SK-N-SH treated with all-trans-retinoic acid at 6 μM for 48 hours (cell line): ENCODE measurements around the gene CETP.

Experiments used
- ATAC-seq: fragments of 200-7000 bp; cut with Tn5 transposase; 3 replicates; pipeline ENCODE4 v1.9.1; 2020; ENCODE audit warnings: mild to moderate bottlenecking, moderate library complexity
- ARNTL ChIP-seq: fragments of 450-650 bp; formaldehyde crosslinking; IDR thresholded peaks from 2 replicates; pipeline ENCODE4 v1.5.0; 2020; ENCODE audit warnings: low read depth, mild to moderate bottlenecking, moderate library complexity, borderline replicate concordance
- BACH2 ChIP-seq: fragments of 250-450 bp; sonication (Bioruptor Pico); IDR thresholded peaks from 2 replicates; pipeline ENCODE4 v1.9.0; 2021; ENCODE audit warnings: mild to moderate bottlenecking, borderline replicate concordance
- CSDC2 ChIP-seq: fragments of 250-450 bp; sonication (Bioruptor Pico); IDR thresholded peaks from 2 replicates; pipeline ENCODE4 v1.5.0; 2020; ENCODE audit warnings: mild to moderate bottlenecking, moderate library complexity
- ESRRG ChIP-seq: fragments of 250-450 bp; sonication (Bioruptor Pico); IDR thresholded peaks from 2 replicates; pipeline ENCODE4 v1.6.1; 2021; ENCODE audit warnings: mild to moderate bottlenecking
- GLIS3 ChIP-seq: fragments of 250-450 bp; sonication (Bioruptor Pico); IDR thresholded peaks from 2 replicates; pipeline ENCODE4 v1.5.0; 2020; ENCODE audit warnings: mild to moderate bottlenecking, moderate library complexity
- ISL1 ChIP-seq: fragments of 250-450 bp; sonication (Bioruptor Pico); IDR thresholded peaks from 2 replicates; pipeline ENCODE4 v2.1.2; 2022; ENCODE audit warnings: mild to moderate bottlenecking, moderate library complexity
- OSR1 ChIP-seq: fragments of 250-450 bp; sonication (Bioruptor Pico); IDR thresholded peaks from 2 replicates; pipeline ENCODE4 v1.8.0; 2022; ENCODE audit warnings: moderate library complexity, mild to moderate bottlenecking, inconsistent platforms
- RARB ChIP-seq: fragments of 250-450 bp; sonication (Bioruptor Pico); IDR thresholded peaks from 2 replicates; pipeline ENCODE4 v1.8.0; 2021; ENCODE audit warnings: mild to moderate bottlenecking, moderate library complexity
- SNAI2 ChIP-seq: fragments of 250-450 bp; sonication (Bioruptor Pico); IDR thresholded peaks from 2 replicates; pipeline ENCODE4 v1.5.0; 2020; ENCODE audit warnings: mild to moderate bottlenecking, moderate library complexity
- TCF4 ChIP-seq: fragments of 250-450 bp; sonication (Bioruptor Pico); IDR thresholded peaks from 2 replicates; pipeline ENCODE4 v1.8.0; 2021; ENCODE audit warnings: mild to moderate bottlenecking, moderate library complexity, borderline replicate concordance
- TOX ChIP-seq: fragments of 250-450 bp; sonication (Bioruptor Pico); IDR thresholded peaks from 2 replicates; pipeline ENCODE4 v1.8.0; 2021; ENCODE audit warnings: mild to moderate bottlenecking, moderate library complexity, borderline replicate concordance
- TSHZ2 ChIP-seq: fragments of 250-450 bp; sonication (Bioruptor Pico); IDR thresholded peaks from 2 replicates; pipeline ENCODE4 v1.5.0; 2020; ENCODE audit warnings: mild to moderate bottlenecking, moderate library complexity
- ZC3H10 ChIP-seq: fragments of 250-450 bp; sonication (Bioruptor Pico); IDR thresholded peaks from 2 replicates; pipeline ENCODE4 v1.5.1; 2021; ENCODE audit warnings: mild to moderate bottlenecking, moderate library complexity
- ZFP3 ChIP-seq: fragments of 250-450 bp; sonication (Bioruptor Pico); IDR thresholded peaks from 2 replicates; pipeline ENCODE4 v1.5.0; 2020; ENCODE audit warnings: mild to moderate bottlenecking, moderate library complexity
- ZFP30 ChIP-seq: fragments of 450-650 bp; formaldehyde crosslinking; IDR thresholded peaks from 2 replicates; pipeline ENCODE4 v1.5.0; 2022; ENCODE audit warnings: mild to moderate bottlenecking, moderate library complexity
- ZNF565 ChIP-seq: fragments of 450-650 bp; formaldehyde crosslinking; conservative IDR thresholded peaks from 2 replicates; pipeline ENCODE4 v1.5.0; 2020; ENCODE audit warnings: low read depth, mild to moderate bottlenecking, moderate library complexity
- ZNF8 ChIP-seq: fragments of 450-650 bp; formaldehyde crosslinking; IDR thresholded peaks from 2 replicates; pipeline ENCODE4 v1.5.0; 2020; ENCODE audit warnings: mild to moderate bottlenecking, moderate library complexity
- TF ChIP-seq, protein P1 (sequence below): fragments of 250-450 bp; sonication (Bioruptor Pico); IDR thresholded peaks from 2 replicates; pipeline ENCODE4 v1.8.0; 2021; ENCODE audit warnings: low read depth, mild to moderate bottlenecking, moderate library complexity, borderline replicate concordance
- TF ChIP-seq, protein P2 (sequence below): fragments of 250-450 bp; sonication (Bioruptor Pico); IDR thresholded peaks from 2 replicates; pipeline ENCODE4 v1.5.1; 2020; ENCODE audit warnings: low read depth, mild to moderate bottlenecking, moderate library complexity
- TF ChIP-seq, protein P3 (sequence below): fragments of 250-450 bp; sonication (Bioruptor Pico); IDR thresholded peaks from 2 replicates; pipeline ENCODE4 v1.5.1; 2021; ENCODE audit warnings: mild to moderate bottlenecking, moderate library complexity
- TF ChIP-seq, protein P4 (sequence below): fragments of 250-450 bp; sonication (Bioruptor Pico); IDR thresholded peaks from 2 replicates; pipeline ENCODE4 v1.8.0; 2020; ENCODE audit warnings: mild to moderate bottlenecking, moderate library complexity, borderline replicate concordance

CETP gene

DNA sequence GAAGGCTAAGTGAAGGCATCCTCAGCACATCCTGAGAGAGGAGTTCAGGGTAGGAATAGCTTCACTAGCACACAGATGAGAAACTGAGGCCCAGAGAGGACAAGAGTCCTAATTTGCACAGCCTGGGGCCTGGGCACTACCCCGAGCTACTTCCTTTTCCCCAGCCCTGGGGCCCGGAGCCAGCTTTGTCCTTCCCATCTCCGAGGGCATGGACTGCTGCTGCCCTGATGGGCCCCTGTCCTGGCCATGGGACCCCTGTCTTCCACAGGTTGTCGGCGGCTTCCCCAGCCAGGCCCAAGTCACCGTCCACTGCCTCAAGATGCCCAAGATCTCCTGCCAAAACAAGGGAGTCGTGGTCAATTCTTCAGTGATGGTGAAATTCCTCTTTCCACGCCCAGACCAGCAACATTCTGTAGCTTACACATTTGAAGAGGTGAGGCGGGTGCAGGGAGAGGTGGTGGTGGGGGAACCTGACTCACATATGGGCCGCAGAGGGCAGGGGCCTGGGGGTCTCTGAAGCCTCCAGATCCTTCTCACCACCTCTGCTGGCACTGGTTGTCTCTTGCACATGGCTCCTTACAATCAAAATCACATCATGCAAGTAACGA, 16.2 kb downstream of the CETP start (continued):
- TF ChIP-seq, protein P1, sequence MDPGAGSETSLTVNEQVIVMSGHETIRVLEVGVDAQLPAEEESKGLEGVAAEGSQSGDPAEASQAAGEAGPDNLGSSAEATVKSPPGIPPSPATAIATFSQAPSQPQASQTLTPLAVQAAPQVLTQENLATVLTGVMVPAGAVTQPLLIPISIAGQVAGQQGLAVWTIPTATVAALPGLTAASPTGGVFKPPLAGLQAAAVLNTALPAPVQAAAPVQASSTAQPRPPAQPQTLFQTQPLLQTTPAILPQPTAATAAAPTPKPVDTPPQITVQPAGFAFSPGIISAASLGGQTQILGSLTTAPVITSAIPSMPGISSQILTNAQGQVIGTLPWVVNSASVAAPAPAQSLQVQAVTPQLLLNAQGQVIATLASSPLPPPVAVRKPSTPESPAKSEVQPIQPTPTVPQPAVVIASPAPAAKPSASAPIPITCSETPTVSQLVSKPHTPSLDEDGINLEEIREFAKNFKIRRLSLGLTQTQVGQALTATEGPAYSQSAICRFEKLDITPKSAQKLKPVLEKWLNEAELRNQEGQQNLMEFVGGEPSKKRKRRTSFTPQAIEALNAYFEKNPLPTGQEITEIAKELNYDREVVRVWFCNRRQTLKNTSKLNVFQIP (CRISPR knock-in tag) = no peak

- ATAC-seq = no peak
- TF ChIP-seq ZNF565 (no peak), RARB (CRISPR knock-in tag) (no peak), GLIS3 (CRISPR knock-in tag) (no peak), ZFP30 (CRISPR knock-in tag) (no peak), ZFP3 (no peak), TOX (no peak), TCF4 (CRISPR knock-in tag) (no peak), ZC3H10 (no peak), ESRRG (CRISPR knock-in tag) (no peak), ISL1 (CRISPR knock-in tag) (no peak), CSDC2 (no peak), SNAI2 (CRISPR knock-in tag) (no peak), ARNTL (no peak), OSR1 (CRISPR knock-in tag) (no peak), BACH2 (CRISPR knock-in tag) (no peak), ZNF8 (CRISPR knock-in tag) (no peak)
- TF ChIP-seq, protein P2, sequence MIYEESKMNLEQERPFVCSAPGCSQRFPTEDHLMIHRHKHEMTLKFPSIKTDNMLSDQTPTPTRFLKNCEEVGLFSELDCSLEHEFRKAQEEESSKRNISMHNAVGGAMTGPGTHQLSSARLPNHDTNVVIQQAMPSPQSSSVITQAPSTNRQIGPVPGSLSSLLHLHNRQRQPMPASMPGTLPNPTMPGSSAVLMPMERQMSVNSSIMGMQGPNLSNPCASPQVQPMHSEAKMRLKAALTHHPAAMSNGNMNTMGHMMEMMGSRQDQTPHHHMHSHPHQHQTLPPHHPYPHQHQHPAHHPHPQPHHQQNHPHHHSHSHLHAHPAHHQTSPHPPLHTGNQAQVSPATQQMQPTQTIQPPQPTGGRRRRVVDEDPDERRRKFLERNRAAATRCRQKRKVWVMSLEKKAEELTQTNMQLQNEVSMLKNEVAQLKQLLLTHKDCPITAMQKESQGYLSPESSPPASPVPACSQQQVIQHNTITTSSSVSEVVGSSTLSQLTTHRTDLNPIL = no peak
- TF ChIP-seq, protein P3, sequence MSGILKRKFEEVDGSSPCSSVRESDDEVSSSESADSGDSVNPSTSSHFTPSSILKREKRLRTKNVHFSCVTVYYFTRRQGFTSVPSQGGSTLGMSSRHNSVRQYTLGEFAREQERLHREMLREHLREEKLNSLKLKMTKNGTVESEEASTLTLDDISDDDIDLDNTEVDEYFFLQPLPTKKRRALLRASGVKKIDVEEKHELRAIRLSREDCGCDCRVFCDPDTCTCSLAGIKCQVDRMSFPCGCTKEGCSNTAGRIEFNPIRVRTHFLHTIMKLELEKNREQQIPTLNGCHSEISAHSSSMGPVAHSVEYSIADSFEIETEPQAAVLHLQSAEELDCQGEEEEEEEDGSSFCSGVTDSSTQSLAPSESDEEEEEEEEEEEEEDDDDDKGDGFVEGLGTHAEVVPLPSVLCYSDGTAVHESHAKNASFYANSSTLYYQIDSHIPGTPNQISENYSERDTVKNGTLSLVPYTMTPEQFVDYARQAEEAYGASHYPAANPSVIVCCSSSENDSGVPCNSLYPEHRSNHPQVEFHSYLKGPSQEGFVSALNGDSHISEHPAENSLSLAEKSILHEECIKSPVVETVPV (CRISPR knock-in tag) = no peak
- TF ChIP-seq, protein P1 (CRISPR knock-in tag) = no peak
- TF ChIP-seq, protein P4, sequence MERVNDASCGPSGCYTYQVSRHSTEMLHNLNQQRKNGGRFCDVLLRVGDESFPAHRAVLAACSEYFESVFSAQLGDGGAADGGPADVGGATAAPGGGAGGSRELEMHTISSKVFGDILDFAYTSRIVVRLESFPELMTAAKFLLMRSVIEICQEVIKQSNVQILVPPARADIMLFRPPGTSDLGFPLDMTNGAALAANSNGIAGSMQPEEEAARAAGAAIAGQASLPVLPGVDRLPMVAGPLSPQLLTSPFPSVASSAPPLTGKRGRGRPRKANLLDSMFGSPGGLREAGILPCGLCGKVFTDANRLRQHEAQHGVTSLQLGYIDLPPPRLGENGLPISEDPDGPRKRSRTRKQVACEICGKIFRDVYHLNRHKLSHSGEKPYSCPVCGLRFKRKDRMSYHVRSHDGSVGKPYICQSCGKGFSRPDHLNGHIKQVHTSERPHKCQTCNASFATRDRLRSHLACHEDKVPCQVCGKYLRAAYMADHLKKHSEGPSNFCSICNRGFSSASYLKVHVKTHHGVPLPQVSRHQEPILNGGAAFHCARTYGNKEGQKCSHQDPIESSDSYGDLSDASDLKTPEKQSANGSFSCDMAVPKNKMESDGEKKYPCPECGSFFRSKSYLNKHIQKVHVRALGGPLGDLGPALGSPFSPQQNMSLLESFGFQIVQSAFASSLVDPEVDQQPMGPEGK (CRISPR knock-in tag) = no peak
These were observed 18.4 kb downstream of the CETP start for GRCh38 chr16:56980201-56980535.

DNA sequence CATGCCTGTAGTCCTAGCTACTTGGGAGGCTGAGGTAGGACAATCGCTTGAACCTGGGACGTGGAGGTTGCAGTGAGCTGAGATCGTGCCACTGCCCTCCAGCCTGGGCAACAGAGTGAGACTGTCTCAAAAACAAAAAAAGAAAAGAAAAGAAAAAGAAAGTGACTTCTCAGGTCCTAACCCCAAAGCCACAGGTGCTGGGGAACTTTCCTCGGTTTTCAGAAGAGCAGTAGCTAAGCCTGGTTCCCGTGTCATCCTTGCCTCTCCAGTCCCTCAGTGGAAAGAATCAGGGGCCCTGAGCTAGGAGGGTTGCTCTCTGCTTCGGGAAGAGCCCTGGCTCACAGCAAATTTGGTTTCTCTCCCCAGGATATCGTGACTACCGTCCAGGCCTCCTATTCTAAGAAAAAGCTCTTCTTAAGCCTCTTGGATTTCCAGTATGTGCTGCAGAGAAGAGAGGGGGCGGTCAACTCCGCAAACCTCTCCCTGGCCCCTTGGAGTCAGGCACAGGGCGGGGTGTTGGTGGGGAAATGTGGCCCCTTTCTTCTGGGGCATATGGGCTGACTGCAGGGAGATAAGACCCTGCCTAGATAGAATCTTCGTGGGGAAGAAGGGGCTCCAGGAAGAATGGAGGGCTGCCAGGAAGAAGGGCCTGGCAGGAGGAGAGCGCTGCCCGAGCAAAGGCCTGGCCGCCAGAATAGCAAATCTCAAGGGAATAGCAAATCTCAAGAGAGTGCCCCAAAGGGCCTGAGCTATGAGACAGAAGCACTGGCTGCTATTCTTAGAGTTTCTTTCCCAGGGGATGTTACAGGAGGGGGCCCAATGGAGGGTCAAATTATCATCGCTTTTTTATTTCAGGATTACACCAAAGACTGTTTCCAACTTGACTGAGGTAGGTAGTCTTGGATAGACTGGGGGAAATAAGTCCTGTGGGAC, 19.3 kb downstream of the CETP start:
- TF ChIP-seq BACH2 (CRISPR knock-in tag) (no peak), ZC3H10 (no peak), TSHZ2 (no peak)
- ATAC-seq = no peak
